HG03378 (cell line): Measurements from ENCODE around the gene FARSB.

ENCODE experiments used
- ATAC-seq: cut with Tn5 transposase; IDR thresholded peaks from one replicate; pipeline ENCODE4 v1.9.1; 2021; ENCODE audit warnings: mild to moderate bottlenecking, moderate library complexity; ENCODE audit not compliant: unreplicated experiment

The FARSB gene

DNA sequence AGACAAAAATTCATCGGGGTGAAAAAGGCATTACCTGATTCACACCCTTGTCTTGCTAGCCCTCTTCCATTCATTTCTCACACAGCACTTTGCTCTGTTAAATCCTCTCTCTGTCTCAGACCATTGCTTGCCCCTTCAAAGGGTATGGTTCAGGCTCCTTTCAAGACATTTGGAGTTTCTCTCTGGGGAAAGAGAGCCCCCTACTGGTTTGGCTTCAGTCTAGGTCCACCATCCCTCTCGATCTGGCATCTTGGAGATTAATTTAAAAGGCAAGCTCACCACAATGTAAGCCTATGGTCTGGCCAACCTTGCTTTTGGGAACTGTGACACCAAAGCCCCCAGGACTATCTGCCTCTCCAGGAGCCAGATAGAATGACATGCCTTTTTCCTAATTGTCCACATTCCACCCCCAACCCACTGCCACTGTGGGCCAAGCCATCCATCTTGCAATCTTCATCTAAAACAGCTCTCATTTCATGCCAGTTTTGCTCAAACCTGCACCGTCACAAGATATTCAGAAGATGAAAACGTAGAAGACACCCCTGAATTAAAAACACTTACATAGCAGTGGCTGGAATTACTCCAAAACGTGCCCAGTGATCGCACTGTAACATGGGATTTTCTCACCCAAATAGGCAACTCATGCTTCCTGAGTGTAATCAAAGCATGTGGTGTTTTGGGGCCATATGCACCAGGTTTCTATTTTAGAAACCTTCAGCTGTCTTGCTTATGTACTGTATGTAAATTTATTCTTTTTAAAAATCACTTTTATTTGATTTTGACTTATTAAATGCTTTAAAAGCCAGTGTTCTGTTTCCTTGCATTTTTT, 93.9 kb downstream of the FARSB start:
- ATAC-seq, result peak; percentile 83

- ATAC-seq, result no peak
These were observed 94.7 kb downstream of the FARSB start for GRCh38 chr2:222561151-222561550.

GRCh38 chr2:222554517-222554916, 101.4 kb downstream of the FARSB start:
- ATAC-seq, result no peak

DNA sequence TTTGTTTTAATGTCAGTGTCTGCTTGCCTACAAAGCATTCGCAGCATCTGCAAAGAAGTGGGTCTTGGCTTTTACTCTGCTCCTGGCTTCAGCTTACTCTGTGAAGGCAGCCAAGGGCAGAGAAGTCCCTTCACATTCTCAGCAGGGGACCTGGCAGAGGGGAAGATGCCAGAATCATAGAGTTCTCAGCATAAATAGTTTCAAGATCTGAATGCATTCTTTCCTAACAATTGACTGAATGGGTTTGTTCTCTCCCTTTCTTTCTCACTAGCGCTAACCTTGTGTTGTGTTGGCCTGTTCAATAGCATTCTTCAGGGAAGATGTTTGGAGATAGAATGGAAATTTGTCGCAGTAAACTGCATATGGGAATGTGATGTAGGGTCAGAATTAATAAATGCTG, 106.9 kb downstream of the FARSB start:
- ATAC-seq, result no peak

- no peak for ATAC-seq
These were observed 108.8 kb downstream of the FARSB start for GRCh38 chr2:222547083-222547482.

GRCh38 chr2:222545823-222546795, 109.8 kb downstream of the FARSB start:
- ATAC-seq, result no peak

DNA sequence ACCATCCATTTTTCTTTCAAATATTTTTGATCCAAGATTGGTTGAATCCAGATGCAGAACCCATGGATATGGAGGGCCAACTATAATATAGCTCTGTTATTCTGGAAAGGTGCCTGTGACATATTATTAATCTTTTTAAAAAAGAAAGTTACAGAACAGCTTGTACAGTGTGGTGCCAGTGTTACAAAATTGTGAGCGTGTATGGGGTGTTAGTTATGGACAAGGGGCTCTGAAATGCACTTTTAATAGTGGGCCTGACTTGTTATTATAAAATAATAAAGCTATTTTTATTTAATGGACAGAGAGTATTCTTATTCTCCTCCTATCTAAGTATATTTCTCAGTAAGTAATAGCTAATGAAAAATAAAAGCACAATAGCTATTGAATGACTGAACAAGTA, 111.2 kb downstream of the FARSB start:
- no peak for ATAC-seq

GRCh38 chr2:222538535-222538934, 117.4 kb downstream of the FARSB start:
- no peak for ATAC-seq

DNA sequence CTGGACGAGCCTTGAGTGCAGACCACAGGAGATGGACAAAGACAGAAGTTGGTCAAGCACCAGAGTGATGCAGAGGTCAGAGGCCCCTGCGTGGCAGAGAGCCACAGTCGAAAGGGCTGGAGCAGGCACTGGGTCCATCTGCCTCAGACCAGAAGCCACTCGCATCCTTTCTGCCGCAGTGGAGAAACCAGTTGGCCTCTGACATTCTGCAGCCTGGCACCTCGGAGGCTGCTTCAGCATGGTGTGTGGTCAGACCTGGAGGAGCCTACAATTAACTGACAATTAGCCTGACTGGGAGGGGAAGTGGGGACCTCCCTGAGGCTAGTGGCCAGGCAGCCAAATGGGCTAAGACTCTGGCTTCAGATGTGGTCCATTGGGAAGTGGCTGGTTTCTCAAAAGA, 120.4 kb downstream of the FARSB start:
- ATAC-seq, result no peak

GRCh38 chr2:222532315-222532714, 123.6 kb downstream of the FARSB start:
- no peak for ATAC-seq

- ATAC-seq, result no peak
These were observed 129.2 kb downstream of the FARSB start for GRCh38 chr2:222526480-222527277.

DNA sequence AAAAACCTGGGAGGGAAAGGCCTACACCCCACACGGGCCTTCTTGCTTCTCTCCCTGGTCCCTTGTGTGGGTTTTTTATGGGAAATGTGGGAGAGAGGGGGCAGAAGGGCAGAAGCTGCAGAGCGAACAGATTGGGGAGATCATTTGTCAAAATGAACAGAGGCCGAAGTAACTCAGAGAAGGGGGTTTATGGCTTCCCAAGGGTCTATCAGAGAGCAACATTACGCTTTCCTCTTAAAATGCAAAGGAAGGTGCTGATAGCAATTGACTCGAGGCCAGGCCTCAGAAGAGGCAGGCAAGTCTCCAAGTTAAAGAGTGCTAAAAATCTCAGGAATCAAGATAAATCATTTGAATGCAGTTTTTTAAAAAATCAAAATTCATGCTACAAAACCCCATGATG, 130.1 kb downstream of the FARSB start:
- ATAC-seq, result no peak

GRCh38 chr2:222523783-222524544, 131.9 kb downstream of the FARSB start:
- ATAC-seq, result peak; percentile 38

- no peak for ATAC-seq
These were observed 133.8 kb downstream of the FARSB start for GRCh38 chr2:222522082-222522481.

- peak; percentile 80 for ATAC-seq
These were observed 134.8 kb downstream of the FARSB start for GRCh38 chr2:222521099-222521498.
